ENCODE results near the gene TOM1L2.

TOM1L2 gene

DNA sequence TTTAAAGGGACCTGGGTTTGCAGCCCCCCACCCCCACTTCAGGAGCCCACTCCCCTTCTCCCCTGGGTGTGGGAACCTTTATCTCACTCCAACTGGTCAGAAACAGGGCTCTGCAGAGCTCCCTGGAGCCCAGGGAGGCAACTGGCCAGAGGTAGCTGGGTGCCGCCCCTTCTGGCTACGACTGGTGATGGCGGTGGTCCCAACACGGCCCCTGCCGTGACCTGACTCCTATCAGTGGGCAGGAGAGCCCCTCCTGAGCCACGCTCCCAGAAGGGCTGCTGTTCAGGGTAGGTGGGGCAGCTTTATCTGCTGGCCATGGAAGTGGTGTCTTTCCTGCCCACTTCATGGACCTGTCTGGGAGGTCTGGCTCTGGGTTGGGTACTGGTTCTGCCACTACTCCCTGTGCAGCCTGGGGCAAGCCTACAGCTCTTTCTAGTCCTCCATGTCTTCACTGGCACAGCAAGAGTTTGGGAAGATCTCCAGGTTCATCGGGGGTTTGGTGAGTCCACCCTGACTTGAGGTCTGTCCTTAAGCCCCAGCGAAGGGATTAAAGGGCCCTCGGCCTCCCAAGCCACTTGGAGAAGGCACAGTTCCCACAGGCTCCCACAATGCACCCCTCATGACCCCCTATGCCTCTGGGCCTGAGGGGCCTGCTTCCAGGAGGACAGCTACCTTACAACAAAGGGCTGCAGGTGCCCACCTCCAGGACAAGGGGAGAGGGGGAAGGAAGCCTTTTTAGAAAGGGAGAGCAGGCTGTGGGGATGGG lies 129.9 kb downstream of the TOM1L2 start:
- no peak for DNase-seq (ENCODE audit: low spot score)
- TF ChIP-seq, protein P1, sequence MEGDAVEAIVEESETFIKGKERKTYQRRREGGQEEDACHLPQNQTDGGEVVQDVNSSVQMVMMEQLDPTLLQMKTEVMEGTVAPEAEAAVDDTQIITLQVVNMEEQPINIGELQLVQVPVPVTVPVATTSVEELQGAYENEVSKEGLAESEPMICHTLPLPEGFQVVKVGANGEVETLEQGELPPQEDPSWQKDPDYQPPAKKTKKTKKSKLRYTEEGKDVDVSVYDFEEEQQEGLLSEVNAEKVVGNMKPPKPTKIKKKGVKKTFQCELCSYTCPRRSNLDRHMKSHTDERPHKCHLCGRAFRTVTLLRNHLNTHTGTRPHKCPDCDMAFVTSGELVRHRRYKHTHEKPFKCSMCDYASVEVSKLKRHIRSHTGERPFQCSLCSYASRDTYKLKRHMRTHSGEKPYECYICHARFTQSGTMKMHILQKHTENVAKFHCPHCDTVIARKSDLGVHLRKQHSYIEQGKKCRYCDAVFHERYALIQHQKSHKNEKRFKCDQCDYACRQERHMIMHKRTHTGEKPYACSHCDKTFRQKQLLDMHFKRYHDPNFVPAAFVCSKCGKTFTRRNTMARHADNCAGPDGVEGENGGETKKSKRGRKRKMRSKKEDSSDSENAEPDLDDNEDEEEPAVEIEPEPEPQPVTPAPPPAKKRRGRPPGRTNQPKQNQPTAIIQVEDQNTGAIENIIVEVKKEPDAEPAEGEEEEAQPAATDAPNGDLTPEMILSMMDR (IDR thresholded peaks at IDR 0.05; ENCODE audit: extremely low read depth, insufficient read depth, missing control alignments), result no peak
- in situ Hi-C loops (cut with MboI; ENCODE audit: low pct_unique_long_range_greater_than_20kb, low sequenced_read_pairs, unreplicated experiment), result no loop called here

DNA sequence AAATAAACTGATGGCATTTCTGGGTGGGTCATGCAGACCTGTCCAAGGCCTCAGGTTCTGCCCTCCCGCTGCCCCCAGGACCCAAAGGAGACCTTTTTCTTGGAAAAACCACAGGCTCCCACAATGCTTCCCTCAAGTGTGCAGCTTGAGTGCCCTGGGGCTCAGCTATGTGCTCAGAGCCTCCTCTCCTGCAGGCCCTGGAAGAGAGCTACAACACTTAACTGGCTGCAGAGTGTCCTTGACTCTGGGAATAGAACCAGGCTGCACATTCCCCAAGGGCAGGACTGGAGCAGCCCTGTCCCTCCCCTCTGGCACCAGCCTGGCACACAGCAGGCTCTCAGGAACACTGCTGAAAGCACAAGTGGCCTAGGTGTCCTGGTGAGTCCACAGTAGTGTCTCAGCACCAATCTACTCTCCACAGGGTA lies 130.6 kb downstream of the TOM1L2 start:
- TF ChIP-seq, protein P1 (IDR thresholded peaks at IDR 0.05; ENCODE audit: extremely low read depth, insufficient read depth, missing control alignments), result no peak
- DNase-seq (ENCODE audit: low spot score), result no peak
- in situ Hi-C loops (cut with MboI; ENCODE audit: low pct_unique_long_range_greater_than_20kb, low sequenced_read_pairs, unreplicated experiment), result no loop called here

DNA sequence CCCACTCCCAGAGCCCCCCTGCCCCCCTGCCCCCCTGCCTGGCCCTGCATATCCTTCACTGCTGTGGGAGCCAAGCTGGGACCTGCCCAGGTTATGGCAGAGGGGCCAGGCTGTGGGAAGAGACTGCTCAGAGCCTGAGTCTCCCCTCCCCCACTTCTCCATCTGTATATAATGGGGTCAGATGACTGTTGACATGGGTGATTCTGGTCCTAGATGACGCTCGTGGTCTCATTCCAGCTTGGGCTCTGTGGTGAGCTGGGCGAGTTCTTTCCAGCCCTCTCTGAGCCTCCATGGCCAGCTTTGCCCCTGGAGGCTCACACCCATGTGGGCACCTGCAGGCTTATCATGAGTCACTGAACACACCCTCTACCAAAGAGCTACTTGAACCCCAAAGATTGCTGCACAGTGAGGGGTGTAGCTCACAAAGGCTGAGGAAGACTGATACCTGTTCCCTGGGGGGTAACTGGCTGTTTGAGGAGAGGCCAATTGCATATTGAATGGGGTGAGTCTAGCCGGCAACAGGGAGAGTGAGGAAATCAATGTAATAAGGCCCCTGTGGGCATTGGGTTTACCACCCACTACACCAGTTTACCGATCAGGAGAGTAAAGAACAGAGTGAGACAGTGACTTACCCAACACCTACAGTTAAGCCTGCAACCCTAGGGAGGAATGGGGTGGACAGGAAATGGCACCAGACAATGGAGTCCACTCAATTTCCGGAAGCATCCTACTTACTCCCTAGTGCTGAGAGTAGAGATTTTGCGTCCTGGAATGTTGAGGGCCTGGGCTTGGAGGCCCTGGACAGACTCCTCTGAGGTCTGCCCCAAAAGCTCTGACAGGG lies 131.2 kb downstream of the TOM1L2 start:
- no peak for DNase-seq (ENCODE audit: low spot score)
- in situ Hi-C loops (cut with MboI; ENCODE audit: low pct_unique_long_range_greater_than_20kb, low sequenced_read_pairs, unreplicated experiment), result no loop called here
- TF ChIP-seq, protein P1 (IDR thresholded peaks at IDR 0.05; ENCODE audit: extremely low read depth, insufficient read depth, missing control alignments), result no peak

DNA sequence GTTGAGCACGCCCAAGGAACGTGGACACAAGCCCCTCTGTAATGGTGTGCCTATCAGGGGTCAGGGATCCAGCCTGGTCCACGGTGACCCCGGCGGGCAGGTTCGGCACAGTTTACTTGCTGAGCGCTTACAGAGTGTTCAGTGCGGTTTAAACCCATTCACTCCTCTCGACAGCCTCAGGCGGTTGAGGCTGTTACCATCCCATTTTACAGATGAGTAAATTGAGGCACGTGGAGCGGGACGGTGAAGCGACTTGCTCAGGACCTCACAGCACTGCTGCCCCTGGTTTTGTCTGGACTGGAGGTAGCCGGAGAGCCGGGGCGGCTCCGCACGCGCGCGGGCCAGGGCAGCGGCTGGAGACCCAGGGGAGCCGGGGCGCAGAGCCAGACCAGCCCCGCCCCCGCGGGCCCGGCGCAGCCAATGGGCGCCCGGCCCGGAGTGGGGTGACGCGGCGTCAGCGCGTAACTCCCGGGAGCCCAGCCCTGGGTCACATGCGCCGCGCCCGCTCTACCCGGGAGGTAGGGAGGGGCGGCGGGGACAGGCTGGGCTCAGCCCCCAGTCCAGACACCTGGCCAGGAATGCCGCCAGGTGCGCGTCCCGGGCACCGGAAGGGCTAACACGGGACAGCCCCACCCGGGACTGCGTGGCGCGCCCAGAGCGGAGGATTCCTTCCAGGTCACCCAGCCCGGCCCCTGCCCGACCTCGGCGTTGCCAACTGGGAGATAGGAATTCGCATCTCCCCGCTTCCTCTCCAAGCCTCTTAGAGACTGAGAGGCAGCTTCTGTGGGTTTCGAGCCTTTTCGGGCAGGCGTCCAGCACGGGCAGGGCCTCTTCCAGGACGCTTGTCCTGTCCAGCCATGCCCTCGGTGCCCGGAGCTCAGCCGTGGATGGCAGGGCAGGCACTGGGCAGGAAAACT lies 132.2 kb downstream of the TOM1L2 start:
- DNase-seq (ENCODE audit: low spot score), result peak; percentile 96
- in situ Hi-C loops (cut with MboI; ENCODE audit: low pct_unique_long_range_greater_than_20kb, low sequenced_read_pairs, unreplicated experiment), result no loop called here
- TF ChIP-seq, protein P1 (IDR thresholded peaks at IDR 0.05; ENCODE audit: extremely low read depth, insufficient read depth, missing control alignments), result no peak

DNA sequence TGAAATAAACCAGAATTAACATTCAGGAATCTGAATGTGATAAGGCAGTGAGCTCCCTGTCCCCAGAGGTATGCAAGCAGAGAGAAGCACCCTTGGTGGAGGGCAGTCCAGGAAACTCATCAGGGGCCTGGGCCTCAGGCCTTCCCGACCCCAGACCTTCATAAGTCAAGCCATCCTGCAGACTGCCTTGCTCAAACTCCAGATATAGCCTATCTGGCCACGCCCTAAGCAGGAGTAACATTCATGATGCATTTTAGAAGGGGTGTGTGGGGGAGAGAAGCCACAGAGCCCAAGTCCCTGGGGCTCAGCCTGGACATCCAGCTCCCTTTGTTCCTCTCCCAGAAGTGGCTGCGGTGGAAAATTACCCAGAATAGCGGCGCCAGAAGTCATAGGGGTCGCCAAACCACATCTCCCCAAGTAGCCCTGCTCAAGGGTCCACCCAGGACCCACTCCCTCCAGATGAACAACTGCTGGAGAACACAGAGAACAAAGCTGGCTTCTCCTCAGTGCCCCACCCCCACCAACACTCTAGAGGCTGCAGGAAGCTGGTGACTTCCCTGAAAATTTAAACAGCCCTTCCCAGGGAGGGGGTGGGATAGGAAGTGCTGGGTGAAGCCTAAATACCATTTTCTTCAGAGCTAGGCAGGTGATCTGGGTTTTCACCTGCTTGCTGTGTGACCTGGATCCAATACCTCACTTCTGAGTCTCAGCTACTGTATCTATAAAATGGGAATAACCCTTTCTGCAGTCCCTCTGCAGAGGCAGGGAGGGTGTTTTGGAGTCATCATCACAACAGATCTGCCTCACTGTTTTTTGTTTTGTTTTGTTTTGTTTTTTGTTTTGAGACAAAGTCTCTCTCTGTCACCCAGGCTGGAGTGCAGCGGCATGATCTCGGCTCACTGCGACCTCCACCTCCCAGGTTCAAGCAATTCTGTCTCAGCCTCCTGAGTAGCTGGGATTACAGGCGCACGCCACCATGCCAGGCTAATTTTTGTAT lies 133.9 kb downstream of the TOM1L2 start:
- TF ChIP-seq, protein P1 (IDR thresholded peaks at IDR 0.05; ENCODE audit: extremely low read depth, insufficient read depth, missing control alignments), result no peak
- in situ Hi-C loops (cut with MboI; ENCODE audit: low pct_unique_long_range_greater_than_20kb, low sequenced_read_pairs, unreplicated experiment), result no loop called here
- no peak for DNase-seq (ENCODE audit: low spot score)
